Right atrium auricular region (tissue), 2 donors: Measurements from ENCODE around the gene KCNK15. TPM values are rescaled to one million over a fixed set of nuclear protein-coding genes. Genes with fewer than 3 reads are reported as not detected.

Experiments
- DNase-seq: peaks from one replicate; pipeline ENCODE4 v3.0.0-alpha.2; 2019; ENCODE audit warnings: low spot score
- H3K27ac ChIP-seq, 2 donors: fragments of 200-600 bp; sonication (generic); 1 replicate in 1 of 2; 2 replicates in 1 of 2; pipeline ENCODE4 v1.5.1; 2016 to 2019
- H3K27me3 ChIP-seq, 2 donors: fragments of 200-600 bp; sonication (generic); one replicate each; pipeline versions ENCODE4 v1.5.1 to v1.6.0; 2017 to 2019
- H3K36me3 ChIP-seq: fragments of 200-600 bp; sonication (generic); one replicate; pipeline ENCODE4 v1.5.1; 2016
- H3K4me1 ChIP-seq, 2 donors: fragments of 200-600 bp; sonication (generic); one replicate each; pipeline versions ENCODE4 v1.5.1 to v1.6.0; 2017 to 2019
- H3K4me3 ChIP-seq, 2 donors: fragments of 200-600 bp; sonication (generic); 1 replicate in 1 of 2; 2 replicates in 1 of 2; pipeline ENCODE4 v1.5.1; 2017 to 2019; ENCODE audit warnings: mild to moderate bottlenecking in 1 of 2, moderate library complexity in 1 of 2
- H3K9me3 ChIP-seq, 2 donors: fragments of 200-600 bp; sonication (generic); one replicate each; pipeline ENCODE4 v1.5.1; 2019
- total RNA-seq, 2 donors: library from RNA; depleted of rRNA; stranded (reverse); fragments of >200 nt; gene quantifications; one replicate each; pipeline ENCODE4 v1.1.0, GENCODE V29; 2016
- TF ChIP-seq, protein P1 (sequence below), 2 donors: fragments of 200-600 bp; sonication (generic); IDR thresholded peaks; one replicate each; pipeline ENCODE4 v1.5.1; 2019; ENCODE audit warnings: antibody characterized with exemption in 2 of 2

KCNK15 gene
- total RNA-seq, 2 donors from 2014 or later: 1.4 to 3.7 TPM

DNA sequence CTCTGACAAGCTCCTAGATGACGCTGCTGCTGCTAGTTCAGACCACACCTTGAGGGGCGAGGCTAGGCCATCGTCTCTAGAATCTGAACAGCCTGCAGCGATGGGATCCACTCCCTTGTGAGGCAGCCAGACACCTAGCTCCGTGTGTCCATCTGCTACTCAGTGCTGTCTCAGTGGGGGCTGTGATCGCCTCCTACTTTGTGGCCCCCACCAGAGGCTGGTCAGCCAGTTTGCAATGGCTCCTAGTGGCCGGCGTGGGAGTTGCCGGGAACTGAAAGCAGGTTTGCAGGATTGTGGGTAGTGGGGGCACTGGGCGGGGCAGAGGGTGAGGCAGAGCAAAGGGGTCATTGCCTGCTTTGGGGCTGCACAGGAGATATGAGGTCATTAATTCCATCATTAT is 27.7 kb upstream of the KCNK15 start:
- Histone ChIP-seq H3K27me3 (no peaks in the 10 kb centered on the region), H3K9me3 (no peaks in the 10 kb centered on the region), H3K27ac (peak overlapping the region; percentile 66 to 87), H3K4me1 (peaks cover 0 to 74% of the 10 kb centered on the region in 2 donors), H3K4me3 (no peak overlapping the region), H3K36me3 (no peaks in the 10 kb centered on the region)
- TF ChIP-seq, protein P1, sequence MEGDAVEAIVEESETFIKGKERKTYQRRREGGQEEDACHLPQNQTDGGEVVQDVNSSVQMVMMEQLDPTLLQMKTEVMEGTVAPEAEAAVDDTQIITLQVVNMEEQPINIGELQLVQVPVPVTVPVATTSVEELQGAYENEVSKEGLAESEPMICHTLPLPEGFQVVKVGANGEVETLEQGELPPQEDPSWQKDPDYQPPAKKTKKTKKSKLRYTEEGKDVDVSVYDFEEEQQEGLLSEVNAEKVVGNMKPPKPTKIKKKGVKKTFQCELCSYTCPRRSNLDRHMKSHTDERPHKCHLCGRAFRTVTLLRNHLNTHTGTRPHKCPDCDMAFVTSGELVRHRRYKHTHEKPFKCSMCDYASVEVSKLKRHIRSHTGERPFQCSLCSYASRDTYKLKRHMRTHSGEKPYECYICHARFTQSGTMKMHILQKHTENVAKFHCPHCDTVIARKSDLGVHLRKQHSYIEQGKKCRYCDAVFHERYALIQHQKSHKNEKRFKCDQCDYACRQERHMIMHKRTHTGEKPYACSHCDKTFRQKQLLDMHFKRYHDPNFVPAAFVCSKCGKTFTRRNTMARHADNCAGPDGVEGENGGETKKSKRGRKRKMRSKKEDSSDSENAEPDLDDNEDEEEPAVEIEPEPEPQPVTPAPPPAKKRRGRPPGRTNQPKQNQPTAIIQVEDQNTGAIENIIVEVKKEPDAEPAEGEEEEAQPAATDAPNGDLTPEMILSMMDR (IDR thresholded peaks at IDR 0.05): peak; percentile 38 to 55
- DNase-seq: no peak

DNA sequence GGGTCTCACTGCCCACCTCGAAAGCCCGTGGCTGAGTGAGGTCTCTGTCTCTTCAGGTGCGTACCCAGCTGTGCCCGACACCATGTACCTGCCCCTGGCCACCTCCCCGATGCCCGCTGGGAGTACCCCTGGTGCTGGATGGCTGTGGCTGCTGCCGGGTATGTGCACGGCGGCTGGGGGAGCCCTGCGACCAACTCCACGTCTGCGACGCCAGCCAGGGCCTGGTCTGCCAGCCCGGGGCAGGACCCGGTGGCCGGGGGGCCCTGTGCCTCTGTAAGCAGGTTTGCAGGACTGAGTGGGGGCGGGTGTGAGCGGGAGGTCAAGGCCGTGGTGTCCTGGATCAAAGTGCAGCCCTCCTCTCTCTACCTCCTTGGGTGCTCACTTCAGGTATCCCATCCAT is 25.8 kb upstream of the KCNK15 start:
- Histone ChIP-seq H3K4me1 (peaks cover 0 to 56% of the 10 kb centered on the region in 2 donors), H3K36me3 (no peaks in the 10 kb centered on the region), H3K4me3 (no peak overlapping the region), H3K27me3 (no peaks in the 10 kb centered on the region), H3K9me3 (no peaks in the 10 kb centered on the region), H3K27ac (peak overlapping the region; percentile 66 to 87)
- TF ChIP-seq, protein P1 (IDR thresholded peaks at IDR 0.05): no peak
- no peak for DNase-seq

DNA sequence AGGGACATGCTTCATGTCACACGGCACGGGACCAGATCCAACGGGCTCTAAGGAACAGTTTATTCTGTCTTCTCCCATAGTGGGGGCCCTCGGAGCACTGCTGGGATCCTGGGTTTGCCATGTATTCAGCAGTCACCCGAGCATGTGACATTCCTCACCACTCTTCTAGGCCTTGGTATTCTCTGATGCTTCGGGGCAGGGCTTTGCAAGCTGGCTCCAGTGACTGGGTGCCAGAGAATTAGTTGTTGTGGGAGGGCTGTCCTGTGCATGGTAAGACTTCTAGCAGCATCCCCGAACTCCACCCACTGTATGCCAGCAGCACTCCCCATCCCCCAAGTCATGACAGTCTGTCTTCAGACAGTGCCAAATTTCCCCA is 25.1 kb upstream of the KCNK15 start:
- TF ChIP-seq, protein P1 (IDR thresholded peaks at IDR 0.05): no peak
- Histone ChIP-seq H3K27me3 (no peaks in the 10 kb centered on the region), H3K4me3 (no peak overlapping the region), H3K36me3 (no peaks in the 10 kb centered on the region), H3K27ac (peak overlapping the region; percentile 66 to 87), H3K9me3 (no peaks in the 10 kb centered on the region), H3K4me1 (peaks cover 0 to 48% of the 10 kb centered on the region in 2 donors)
- DNase-seq: no peak

DNA sequence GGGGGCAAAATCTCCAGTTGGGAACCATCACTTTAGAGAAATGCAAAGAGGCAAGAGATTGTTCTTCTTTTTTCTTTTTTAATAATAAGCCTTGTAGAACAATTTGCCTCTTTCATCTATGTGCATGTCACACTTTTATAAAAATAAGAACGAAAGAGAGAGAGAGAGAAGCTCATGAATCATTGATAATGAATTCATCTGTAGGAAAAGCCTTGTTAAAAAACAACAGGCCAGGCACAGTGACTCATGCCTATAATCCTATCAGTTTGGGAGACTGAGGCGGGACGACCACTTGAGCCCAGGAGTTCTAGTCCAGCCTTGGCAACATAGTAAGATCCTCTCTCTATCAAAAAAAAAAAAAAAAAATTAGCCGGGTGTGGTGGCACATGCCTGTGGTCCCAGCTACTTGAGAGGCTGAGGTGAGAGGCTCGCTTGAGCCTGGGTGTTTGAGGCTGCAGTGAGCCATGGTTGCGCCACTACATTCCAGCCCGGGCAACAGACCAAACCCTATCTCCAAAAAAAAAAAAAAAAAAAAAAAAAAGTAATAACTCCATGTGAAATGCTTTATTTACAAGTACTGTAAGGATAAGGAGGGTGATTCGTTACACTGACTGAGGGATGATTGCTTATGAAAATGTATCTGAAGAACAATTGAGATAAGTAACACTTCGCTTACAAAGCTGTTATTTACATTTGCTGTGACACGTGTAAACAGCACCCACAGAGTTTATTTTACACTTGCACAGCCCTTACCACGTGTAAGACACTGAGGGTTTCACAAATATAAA is 24.5 kb upstream of the KCNK15 start:
- TF ChIP-seq, protein P1 (IDR thresholded peaks at IDR 0.05): no peak
- peak; percentile 75 for DNase-seq
- peaks cover 0 to 42% of the 10 kb centered on the region in 2 donors for H3K4me1 ChIP-seq
- no peaks in the 10 kb centered on the region for H3K9me3 ChIP-seq
- H3K36me3 ChIP-seq: no peaks in the 10 kb centered on the region
- no peak overlapping the region for H3K4me3 ChIP-seq
- no peaks in the 10 kb centered on the region for H3K27me3 ChIP-seq
- peak overlapping the region; percentile 66 to 87 for H3K27ac ChIP-seq

DNA sequence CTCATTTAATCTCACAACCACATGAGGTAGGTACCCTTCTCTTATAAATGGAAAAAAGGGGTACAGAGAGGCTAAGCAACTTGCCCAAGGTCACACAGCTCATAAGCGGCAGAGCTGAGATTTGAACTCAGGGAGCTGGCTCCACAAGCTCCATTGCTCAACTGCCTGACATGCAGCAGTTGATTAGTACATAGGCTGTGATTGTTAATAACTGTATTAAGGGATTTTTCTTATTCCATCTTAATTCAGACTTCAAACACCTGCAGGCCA is 23.9 kb upstream of the KCNK15 start:
- H3K9me3 ChIP-seq: no peaks in the 10 kb centered on the region
- DNase-seq: no peak
- no peaks in the 10 kb centered on the region for H3K36me3 ChIP-seq
- H3K4me1 ChIP-seq: peaks cover 0 to 37% of the 10 kb centered on the region in 2 donors
- TF ChIP-seq, protein P1 (IDR thresholded peaks at IDR 0.05): no peak
- peak overlapping the region; percentile 66 to 87 for H3K27ac ChIP-seq
- H3K4me3 ChIP-seq: no peak overlapping the region
- no peaks in the 10 kb centered on the region for H3K27me3 ChIP-seq

DNA sequence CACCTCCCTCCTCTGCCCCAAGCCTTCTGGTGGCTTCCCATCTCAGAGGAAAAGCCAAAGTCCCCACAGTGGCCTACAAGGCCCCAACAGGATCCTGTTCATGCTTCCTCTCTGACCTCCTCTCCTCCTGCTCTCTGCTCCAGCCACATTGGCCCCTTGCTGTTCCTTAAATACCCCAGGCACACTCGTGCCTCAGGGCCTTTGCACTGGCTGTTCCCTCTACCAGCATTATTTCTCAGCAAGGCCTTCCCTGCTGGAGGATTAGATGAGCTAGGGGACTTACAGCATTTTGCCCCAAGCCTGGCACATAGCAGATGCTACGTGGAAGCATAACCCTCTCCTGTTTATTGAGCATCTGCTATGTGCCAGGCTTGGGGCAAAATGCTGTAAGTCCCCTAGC is 22.7 kb upstream of the KCNK15 start:
- Histone ChIP-seq H3K9me3 (no peaks in the 10 kb centered on the region), H3K27ac (no peak overlapping the region), H3K4me1 (peaks cover 0 to 35% of the 10 kb centered on the region in 2 donors), H3K27me3 (no peaks in the 10 kb centered on the region), H3K4me3 (no peak overlapping the region), H3K36me3 (no peaks in the 10 kb centered on the region)
- TF ChIP-seq, protein P1 (IDR thresholded peaks at IDR 0.05): no peak
- DNase-seq: no peak
